ENCODE results near the gene PTPN6.

DNA sequence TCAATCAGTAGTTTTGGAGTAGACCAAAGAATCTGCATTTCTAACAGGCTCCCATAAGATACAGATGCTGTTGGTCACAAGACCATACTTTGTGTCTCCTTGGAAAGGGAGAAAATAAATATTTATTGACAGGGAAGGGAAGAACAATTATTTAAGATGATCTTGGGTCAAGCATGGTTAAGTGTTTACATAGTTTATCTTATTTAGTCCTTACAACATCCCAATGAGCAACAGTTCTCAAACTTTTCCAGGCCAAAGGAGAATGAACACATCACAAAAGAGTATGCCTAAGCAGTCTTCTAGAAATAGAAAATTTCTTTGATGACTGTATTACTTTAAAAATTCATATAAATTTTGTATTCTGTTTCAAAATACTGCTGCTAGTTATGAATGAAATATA, 58.4 kb downstream of the PTPN6 start:
- TF ChIP-seq, protein P1, sequence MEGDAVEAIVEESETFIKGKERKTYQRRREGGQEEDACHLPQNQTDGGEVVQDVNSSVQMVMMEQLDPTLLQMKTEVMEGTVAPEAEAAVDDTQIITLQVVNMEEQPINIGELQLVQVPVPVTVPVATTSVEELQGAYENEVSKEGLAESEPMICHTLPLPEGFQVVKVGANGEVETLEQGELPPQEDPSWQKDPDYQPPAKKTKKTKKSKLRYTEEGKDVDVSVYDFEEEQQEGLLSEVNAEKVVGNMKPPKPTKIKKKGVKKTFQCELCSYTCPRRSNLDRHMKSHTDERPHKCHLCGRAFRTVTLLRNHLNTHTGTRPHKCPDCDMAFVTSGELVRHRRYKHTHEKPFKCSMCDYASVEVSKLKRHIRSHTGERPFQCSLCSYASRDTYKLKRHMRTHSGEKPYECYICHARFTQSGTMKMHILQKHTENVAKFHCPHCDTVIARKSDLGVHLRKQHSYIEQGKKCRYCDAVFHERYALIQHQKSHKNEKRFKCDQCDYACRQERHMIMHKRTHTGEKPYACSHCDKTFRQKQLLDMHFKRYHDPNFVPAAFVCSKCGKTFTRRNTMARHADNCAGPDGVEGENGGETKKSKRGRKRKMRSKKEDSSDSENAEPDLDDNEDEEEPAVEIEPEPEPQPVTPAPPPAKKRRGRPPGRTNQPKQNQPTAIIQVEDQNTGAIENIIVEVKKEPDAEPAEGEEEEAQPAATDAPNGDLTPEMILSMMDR (IDR thresholded peaks at IDR 0.05): no peak
- no peak for TF ChIP-seq POLR2AphosphoS5 (IDR thresholded peaks at IDR 0.05; ENCODE audit: low read depth, low read length)

All from Panc1 (cell line).